HL-60 (cell line): ENCODE results near the gene PIAS4.

ENCODE experiments used
- CTCF ChIP-seq: IDR thresholded peaks from one replicate; pipeline ENCODE4 v1.5.1; 2011; ENCODE audit warnings: low read length, control low read depth, inconsistent platforms; ENCODE audit not compliant: insufficient read depth
- REST ChIP-seq: IDR thresholded peaks from 2 replicates; pipeline ENCODE4 v1.6.1; 2012; ENCODE audit warnings: low read depth; ENCODE audit not compliant: insufficient replicate concordance
- SPI1 ChIP-seq: IDR thresholded peaks from 2 replicates; pipeline ENCODE4 v1.6.1; 2012; ENCODE audit warnings: low read depth, mild to moderate bottlenecking, borderline replicate concordance

- no peak for TF ChIP-seq CTCF
- TF ChIP-seq SPI1, result no peak
- no peak for TF ChIP-seq REST
Observed at GRCh38 chr19:4055209-4055552, 47.6 kb downstream of the PIAS4 start.
